Suprapubic skin (tissue), 4 donors: ENCODE data around the gene EVI2A. TPM values are rescaled to one million over a fixed set of nuclear protein-coding genes. Genes with fewer than 3 reads are reported as not detected.
"Not testable (repeated sequence)": the region's sequence is repeated elsewhere in the genome, so short reads cannot be mapped to it uniquely, and the experiment has no call there.

Source experiments
- DNase-seq, 2 donors: peaks; one replicate each; pipeline ENCODE4 v3.0.0-alpha.2; 2019; ENCODE audit warnings: low spot score in 2 of 2
- H3K27ac ChIP-seq: fragments of 200-600 bp; sonication (generic); one replicate; pipeline ENCODE4 v1.5.1; 2019
- H3K27me3 ChIP-seq: fragments of 200-600 bp; sonication (generic); one replicate; pipeline ENCODE4 v1.5.1; 2019
- H3K36me3 ChIP-seq: fragments of 200-600 bp; sonication (generic); one replicate; pipeline ENCODE4 v1.5.1; 2019
- H3K4me1 ChIP-seq: fragments of 200-600 bp; sonication (generic); one replicate; pipeline ENCODE4 v1.5.1; 2019
- H3K4me3 ChIP-seq: fragments of 200-600 bp; sonication (generic); one replicate; pipeline ENCODE4 v1.5.1; 2019; ENCODE audit warnings: mild to moderate bottlenecking
- H3K9me3 ChIP-seq: fragments of 200-600 bp; sonication (generic); one replicate; pipeline ENCODE4 v1.5.1; 2019
- EP300 ChIP-seq: sonication (generic); formaldehyde crosslinking; IDR thresholded peaks from one replicate; pipeline ENCODE4 v1.6.1; 2017; ENCODE audit warnings: antibody characterized with exemption
- POLR2A ChIP-seq, 2 donors: fragments of 450-650 bp; IDR thresholded peaks; one replicate each; pipeline ENCODE4 v1.6.1; 2017; ENCODE audit warnings: antibody characterized with exemption in 2 of 2, mild to moderate bottlenecking in 2 of 2, moderate library complexity in 2 of 2
- POLR2AphosphoS5 ChIP-seq, 3 donors: sonication (generic); formaldehyde crosslinking; IDR thresholded peaks; one replicate each; pipeline ENCODE4 v1.6.1; 2017; ENCODE audit warnings: antibody characterized with exemption in 3 of 3
- WGBS: methylation state at CpG from one replicate; pipeline ENCODE4 v1.1.5; 2018; 5-methylcytosine and 5-hydroxymethylcytosine counted together
- total RNA-seq, 4 donors: library from RNA; depleted of rRNA; stranded (reverse); fragments of >200 nt; gene quantifications; one replicate each; pipeline ENCODE4 v1.1.0, GENCODE V29; 2016
- TF ChIP-seq, protein P1 (sequence below), 2 donors: fragments of 200-600 bp in 1 of 2; fragments of 450-650 bp in 1 of 2; sonication (generic) in 1 of 2; IDR thresholded peaks; one replicate each; pipeline ENCODE4 v1.5.1; 2016 to 2019; ENCODE audit warnings: antibody characterized with exemption in 2 of 2, mild to moderate bottlenecking in 1 of 2, moderate library complexity in 1 of 2

The EVI2A gene
- total RNA-seq, 4 donors from 2014 or later, result 1.2 to 3.3 (median 1.9) TPM

DNA sequence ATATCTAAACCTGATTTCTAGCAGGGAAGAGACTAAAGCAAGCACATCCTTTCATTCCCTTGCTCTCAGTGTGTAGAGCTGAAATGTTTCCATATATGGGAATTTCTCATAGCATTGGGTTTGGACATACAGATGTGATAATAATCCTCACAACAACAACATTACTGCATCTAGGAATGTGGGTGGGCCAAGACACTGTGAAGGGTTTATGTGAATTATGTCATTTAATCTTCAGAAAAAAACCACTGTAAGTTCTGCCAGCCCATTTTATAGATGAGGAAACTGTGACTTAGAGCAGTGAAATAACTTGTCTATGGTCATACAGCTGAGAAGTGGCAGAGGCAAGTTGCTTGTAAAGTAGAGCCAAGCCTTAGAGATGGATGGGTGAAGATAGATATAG, 29.6 kb downstream of the EVI2A start:
- Histone ChIP-seq H3K4me3 (no peak overlapping the region), H3K36me3 (peaks cover 3% of the 10 kb centered on the region), H3K27ac (no peak overlapping the region), H3K9me3 (no peaks in the 10 kb centered on the region), H3K4me1 (peaks cover 3% of the 10 kb centered on the region), H3K27me3 (no peaks in the 10 kb centered on the region)
- TF ChIP-seq POLR2A (IDR thresholded peaks at IDR 0.05), result no peak
- TF ChIP-seq EP300, result no peak
- TF ChIP-seq, protein P1, sequence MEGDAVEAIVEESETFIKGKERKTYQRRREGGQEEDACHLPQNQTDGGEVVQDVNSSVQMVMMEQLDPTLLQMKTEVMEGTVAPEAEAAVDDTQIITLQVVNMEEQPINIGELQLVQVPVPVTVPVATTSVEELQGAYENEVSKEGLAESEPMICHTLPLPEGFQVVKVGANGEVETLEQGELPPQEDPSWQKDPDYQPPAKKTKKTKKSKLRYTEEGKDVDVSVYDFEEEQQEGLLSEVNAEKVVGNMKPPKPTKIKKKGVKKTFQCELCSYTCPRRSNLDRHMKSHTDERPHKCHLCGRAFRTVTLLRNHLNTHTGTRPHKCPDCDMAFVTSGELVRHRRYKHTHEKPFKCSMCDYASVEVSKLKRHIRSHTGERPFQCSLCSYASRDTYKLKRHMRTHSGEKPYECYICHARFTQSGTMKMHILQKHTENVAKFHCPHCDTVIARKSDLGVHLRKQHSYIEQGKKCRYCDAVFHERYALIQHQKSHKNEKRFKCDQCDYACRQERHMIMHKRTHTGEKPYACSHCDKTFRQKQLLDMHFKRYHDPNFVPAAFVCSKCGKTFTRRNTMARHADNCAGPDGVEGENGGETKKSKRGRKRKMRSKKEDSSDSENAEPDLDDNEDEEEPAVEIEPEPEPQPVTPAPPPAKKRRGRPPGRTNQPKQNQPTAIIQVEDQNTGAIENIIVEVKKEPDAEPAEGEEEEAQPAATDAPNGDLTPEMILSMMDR (IDR thresholded peaks at IDR 0.05), result no peak
- TF ChIP-seq POLR2AphosphoS5 (IDR thresholded peaks at IDR 0.05), result no peak
- DNase-seq, result no peak

DNA sequence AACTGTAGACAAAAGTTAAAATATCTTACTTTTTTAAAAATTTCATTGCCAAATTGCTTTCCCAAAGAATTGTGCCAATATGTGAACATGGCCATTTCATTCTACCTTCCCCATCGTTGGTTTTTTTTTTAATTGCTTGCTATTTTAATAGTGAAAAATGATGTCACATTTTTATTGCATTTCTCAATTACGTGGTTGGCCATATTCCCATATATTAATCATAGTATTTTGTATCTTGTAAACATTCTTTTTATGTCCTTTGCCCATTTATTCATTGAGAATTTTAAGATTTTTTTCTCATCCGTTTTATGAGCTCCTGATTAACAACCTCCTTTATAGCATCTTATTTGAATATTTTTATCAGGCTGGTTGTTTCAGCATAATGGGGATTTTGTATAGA, 31.6 kb downstream of the EVI2A start:
- 39% methylated on average over 3 of the region's 3 CpGs for WGBS
- no peak for TF ChIP-seq POLR2AphosphoS5 (IDR thresholded peaks at IDR 0.05)
- no peak for TF ChIP-seq EP300
- TF ChIP-seq, protein P1 (IDR thresholded peaks at IDR 0.05), result no peak
- no peak for TF ChIP-seq POLR2A (IDR thresholded peaks at IDR 0.05)
- peaks cover 5% of the 10 kb centered on the region for H3K36me3 ChIP-seq
- DNase-seq, result no peak
- H3K27ac ChIP-seq, result no peak overlapping the region
- no peaks in the 10 kb centered on the region for H3K4me1 ChIP-seq
- H3K4me3 ChIP-seq, result no peak overlapping the region
- no peaks in the 10 kb centered on the region for H3K9me3 ChIP-seq
- H3K27me3 ChIP-seq, result no peaks in the 10 kb centered on the region

DNA sequence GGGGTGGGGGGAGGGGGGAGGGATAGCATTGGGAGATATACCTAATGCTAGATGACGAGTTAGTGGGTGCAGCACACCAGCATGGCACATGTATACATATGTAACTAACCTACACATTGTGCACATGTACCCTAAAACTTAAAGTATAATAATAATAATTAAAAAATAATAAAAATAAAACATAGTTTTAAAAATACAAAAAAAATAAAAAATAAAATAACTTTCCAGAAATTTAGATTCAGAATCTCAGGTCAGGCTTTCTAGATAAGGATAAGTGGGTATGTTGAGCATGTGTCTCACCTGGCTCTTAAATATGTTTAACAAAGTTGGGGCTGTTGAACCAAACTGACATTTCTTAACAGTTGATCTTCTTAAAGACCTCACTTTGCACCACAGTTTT, 33.5 kb downstream of the EVI2A start:
- H3K4me1 ChIP-seq, H3K27ac ChIP-seq, DNase-seq, H3K27me3 ChIP-seq, H3K9me3 ChIP-seq, H3K4me3 ChIP-seq, H3K36me3 ChIP-seq: not testable (repeated sequence)
- WGBS, result 100% methylated on average over 1 of the region's 1 CpG

DNA sequence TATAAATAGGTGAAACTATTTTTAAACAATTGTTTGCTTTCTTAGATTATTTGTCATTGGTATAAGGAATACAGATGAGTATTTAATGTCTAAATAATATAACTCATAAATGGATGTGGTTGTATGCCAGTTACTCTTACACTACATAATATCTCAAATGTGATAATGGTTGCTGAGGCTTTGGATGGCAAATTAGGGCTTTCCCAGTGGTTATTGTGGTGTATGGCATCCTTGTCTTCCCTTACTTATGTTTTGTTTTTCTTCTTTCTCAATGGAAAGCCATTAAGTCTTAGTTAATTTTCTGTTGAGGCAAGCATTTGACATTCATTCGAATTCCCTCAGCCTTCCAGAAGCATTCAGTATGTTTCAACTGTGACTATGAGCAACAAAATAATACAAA, 34.8 kb downstream of the EVI2A start:
- Histone ChIP-seq H3K4me1 (no peaks in the 10 kb centered on the region), H3K27me3 (no peaks in the 10 kb centered on the region), H3K9me3 (no peaks in the 10 kb centered on the region), H3K27ac (no peak overlapping the region), H3K4me3 (no peak overlapping the region), H3K36me3 (peaks cover 7% of the 10 kb centered on the region)
- no peak for DNase-seq
- TF ChIP-seq POLR2A (IDR thresholded peaks at IDR 0.05), result no peak
- WGBS, result 88% methylated on average over 1 of the region's 1 CpG

DNA sequence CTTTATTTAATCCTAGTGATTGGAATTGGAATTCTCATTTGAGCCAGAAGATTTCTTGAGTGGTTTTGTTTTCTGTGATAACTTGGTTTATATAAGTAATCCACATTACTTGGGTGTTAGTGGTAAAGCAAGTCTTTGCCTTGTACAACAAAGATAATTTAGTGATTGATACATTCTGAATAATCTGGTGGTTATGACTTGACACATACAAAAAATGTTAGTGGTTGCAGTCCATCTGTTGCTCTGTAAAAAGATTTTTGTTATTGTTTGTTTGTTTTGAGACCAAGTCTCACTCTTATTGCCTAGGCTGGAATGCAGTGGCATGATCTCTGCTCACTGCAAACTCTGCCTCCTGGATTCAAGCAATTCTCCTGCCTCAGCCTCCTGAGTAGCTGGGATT, 37.6 kb downstream of the EVI2A start:
- no peaks in the 10 kb centered on the region for H3K27me3 ChIP-seq
- DNase-seq, result no peak
- H3K4me3 ChIP-seq, result no peak overlapping the region
- no peaks in the 10 kb centered on the region for H3K9me3 ChIP-seq
- no peak for TF ChIP-seq EP300
- TF ChIP-seq POLR2AphosphoS5 (IDR thresholded peaks at IDR 0.05), result no peak
- TF ChIP-seq POLR2A (IDR thresholded peaks at IDR 0.05), result no peak
- TF ChIP-seq, protein P1 (IDR thresholded peaks at IDR 0.05), result no peak
- H3K4me1 ChIP-seq, result no peaks in the 10 kb centered on the region
- no peak overlapping the region for H3K27ac ChIP-seq
- H3K36me3 ChIP-seq, result peaks cover 7% of the 10 kb centered on the region

DNA sequence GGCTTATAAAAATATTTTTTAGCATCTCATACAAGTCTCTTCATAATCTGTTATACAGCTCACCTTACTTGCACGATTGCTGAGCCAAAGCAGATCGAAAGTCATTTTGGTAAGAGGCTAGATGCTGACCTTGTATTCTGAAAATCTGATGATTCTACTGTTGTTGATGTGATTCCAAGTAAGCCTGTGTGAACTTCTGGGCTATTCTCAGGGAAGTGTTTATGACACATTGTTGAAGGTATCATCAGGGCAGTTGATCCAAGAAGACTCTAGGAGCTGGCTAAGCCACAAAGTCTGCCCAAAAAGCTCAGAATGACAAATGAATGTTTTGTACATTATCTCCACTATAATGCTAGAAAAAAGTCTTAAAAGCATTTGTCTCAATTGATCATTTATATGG, 40.4 kb downstream of the EVI2A start:
- Histone ChIP-seq H3K36me3 (peaks cover 7% of the 10 kb centered on the region), H3K4me1 (no peaks in the 10 kb centered on the region), H3K27ac (no peak overlapping the region), H3K4me3 (no peak overlapping the region), H3K9me3 (no peaks in the 10 kb centered on the region), H3K27me3 (no peaks in the 10 kb centered on the region)
- WGBS, result 96% methylated on average over 2 of the region's 2 CpGs
- TF ChIP-seq POLR2AphosphoS5 (IDR thresholded peaks at IDR 0.05) (no peak), POLR2A (IDR thresholded peaks at IDR 0.05) (no peak), EP300 (no peak)
- TF ChIP-seq, protein P1 (IDR thresholded peaks at IDR 0.05), result no peak
- DNase-seq, result no peak
